Mesenchymal stem cell (in vitro differentiated cells and primary cell): ENCODE results near the gene CTBP2.
"Not testable (repeated sequence)": the region's sequence is repeated elsewhere in the genome, so short reads cannot be mapped to it uniquely, and the experiment has no call there.

Source experiments
- DNase-seq: peaks from one replicate; pipeline ENCODE4 v3.0.0-alpha.2; 2013
- H2AFZ ChIP-seq: one replicate; pipeline ENCODE4 v1.6.1; 2013; ENCODE audit warnings: low read depth, mild to moderate bottlenecking, control low read depth, inconsistent platforms, low read length, moderate library complexity
- H2AK5ac ChIP-seq: 2 replicates; pipeline ENCODE4 v1.6.1; 2013; ENCODE audit warnings: low read length, moderate library complexity, mild to moderate bottlenecking, inconsistent platforms; ENCODE audit not compliant: severe bottlenecking
- H2BK120ac ChIP-seq: one replicate; pipeline ENCODE4 v1.6.1; 2013; ENCODE audit warnings: low read depth, mild to moderate bottlenecking, inconsistent platforms, low read length, moderate library complexity
- H2BK12ac ChIP-seq, 2 experiments: one replicate each; pipeline ENCODE4 v1.6.1; 2013; ENCODE audit warnings: inconsistent platforms in 2 of 2, low read length in 2 of 2, mild to moderate bottlenecking in 2 of 2, moderate library complexity in 2 of 2, control low read depth in 1 of 2
- H2BK15ac ChIP-seq: one replicate; pipeline ENCODE4 v1.6.1; 2013; ENCODE audit warnings: mild to moderate bottlenecking, low read depth, inconsistent platforms; ENCODE audit not compliant: poor library complexity, severe bottlenecking
- H2BK5ac ChIP-seq: 2 replicates; pipeline ENCODE4 v1.6.1; 2013; ENCODE audit warnings: low read depth, mild to moderate bottlenecking, low read length, control low read depth, inconsistent platforms; ENCODE audit not compliant: poor library complexity, severe bottlenecking
- H3K14ac ChIP-seq, 2 experiments: one replicate each; pipeline ENCODE4 v1.6.1; 2013; ENCODE audit warnings: inconsistent platforms in 2 of 2, low read length in 2 of 2, control low read depth in 1 of 2, mild to moderate bottlenecking in 1 of 2, moderate library complexity in 1 of 2
- H3K18ac ChIP-seq, 2 experiments: one replicate each; pipeline ENCODE4 v1.6.1; 2013; ENCODE audit warnings: inconsistent platforms in 2 of 2, low read length in 2 of 2, control low read depth in 1 of 2, low read depth in 1 of 2, mild to moderate bottlenecking in 1 of 2
- H3K23ac ChIP-seq, 2 experiments: one replicate each; pipeline ENCODE4 v1.6.1; 2013; ENCODE audit warnings: inconsistent platforms in 2 of 2, low read length in 2 of 2, mild to moderate bottlenecking in 2 of 2, moderate library complexity in 2 of 2, control low read depth in 1 of 2
- H3K27ac ChIP-seq: 2 replicates; pipeline ENCODE4 v1.5.1; 2013; ENCODE audit warnings: mild to moderate bottlenecking, moderate library complexity, low read length, control low read depth, inconsistent platforms; ENCODE audit not compliant: poor library complexity, severe bottlenecking
- H3K27me3 ChIP-seq, 2 experiments: 2 replicates each; pipeline versions ENCODE4 v1.6.1 to v1.7.0; 2013; ENCODE audit warnings: low read length in 2 of 2, mild to moderate bottlenecking in 2 of 2, moderate library complexity in 2 of 2, control low read depth in 1 of 2, inconsistent platforms in 1 of 2; ENCODE audit not compliant: control insufficient read depth in 1 of 2, insufficient read depth in 1 of 2
- H3K36me3 ChIP-seq, 2 experiments: 2 replicates each; pipeline versions ENCODE4 v1.6.1 to v1.7.0; 2013; ENCODE audit warnings: low read length in 2 of 2, control low read depth in 1 of 2, inconsistent platforms in 1 of 2, low read depth in 1 of 2, mild to moderate bottlenecking in 1 of 2; ENCODE audit not compliant: insufficient read depth in 2 of 2, control insufficient read depth in 1 of 2
- H3K4ac ChIP-seq, 2 experiments: one replicate each; pipeline ENCODE4 v1.6.1; 2013; ENCODE audit warnings: inconsistent platforms in 2 of 2, low read length in 2 of 2, mild to moderate bottlenecking in 2 of 2, moderate library complexity in 2 of 2, control low read depth in 1 of 2, low read depth in 1 of 2
- H3K4me1 ChIP-seq: 2 replicates; pipeline ENCODE4 v1.6.1; 2013; ENCODE audit warnings: low read depth, low read length, control low read depth; ENCODE audit not compliant: control insufficient read depth, insufficient read depth
- H3K4me2 ChIP-seq: 2 replicates; pipeline ENCODE4 v1.6.1; 2013; ENCODE audit warnings: low read length, mild to moderate bottlenecking, inconsistent platforms; ENCODE audit not compliant: poor library complexity, severe bottlenecking
- H3K4me3 ChIP-seq, 2 experiments: 2 replicates each; pipeline versions ENCODE4 v1.5.1 to v1.7.0; 2013; ENCODE audit warnings: low read length in 2 of 2, mild to moderate bottlenecking in 2 of 2, control low read depth in 1 of 2, low read depth in 1 of 2; ENCODE audit not compliant: insufficient read depth in 1 of 2
- H3K79me1 ChIP-seq: replicated peaks from 2 replicates; pipeline ENCODE4 v1.6.1; 2013; ENCODE audit warnings: mild to moderate bottlenecking, control low read depth, low read length, inconsistent platforms; ENCODE audit not compliant: poor library complexity, severe bottlenecking
- H3K9ac ChIP-seq: 2 replicates; pipeline ENCODE4 v1.7.0; 2013; ENCODE audit warnings: mild to moderate bottlenecking, low read length, moderate library complexity
- H3K9me3 ChIP-seq: 2 replicates; pipeline ENCODE4 v1.7.0; 2013; ENCODE audit warnings: mild to moderate bottlenecking, low read length; ENCODE audit not compliant: control insufficient read depth
- H4K8ac ChIP-seq: one replicate; pipeline ENCODE4 v1.6.1; 2013; ENCODE audit warnings: inconsistent platforms, mild to moderate bottlenecking, low read length, moderate library complexity
- H4K91ac ChIP-seq: one replicate; pipeline ENCODE4 v1.6.1; 2013; ENCODE audit warnings: mild to moderate bottlenecking, low read length, inconsistent platforms
- WGBS: methylation state at CpG from one replicate; pipeline ENCODE4 v1.1.7; 2013; ENCODE audit warnings: mixed read lengths; 5-methylcytosine and 5-hydroxymethylcytosine counted together

CTBP2 gene

GRCh38 chr10:125060026-125060425, 100.3 kb downstream of the CTBP2 start:
- peak overlapping the region; percentile 31 for H3K9ac ChIP-seq
- peak; percentile 45 for DNase-seq
- H2BK12ac ChIP-seq: no peak overlapping the region
- H3K4me2 ChIP-seq: peak overlapping the region; percentile 51
- peak overlapping the region; percentile 93 for H3K27ac ChIP-seq
- no peak overlapping the region for H2AFZ ChIP-seq
- peaks cover 16% of the 10 kb centered on the region for H3K79me1 ChIP-seq
- 80% methylated on average over 7 of the region's 10 CpGs for WGBS
- H2BK15ac ChIP-seq: no peak overlapping the region
- peak overlapping the region in 1 of 2 experiments; percentile 18 for H3K4ac ChIP-seq
- H2AK5ac ChIP-seq: peak overlapping the region; percentile 75
- H3K27me3 ChIP-seq: no peaks in the 10 kb centered on the region
- no peak overlapping the region for H4K8ac ChIP-seq
- no peak overlapping the region for H4K91ac ChIP-seq
- no peak overlapping the region for H3K18ac ChIP-seq
- H3K14ac ChIP-seq: peak overlapping the region in 1 of 2 experiments; percentile 13
- H3K23ac ChIP-seq: no peak overlapping the region
- H3K36me3 ChIP-seq: peaks cover 0 to 8% of the 10 kb centered on the region in 2 experiments
- H3K4me1 ChIP-seq: peaks cover 59% of the 10 kb centered on the region
- no peaks in the 10 kb centered on the region for H3K9me3 ChIP-seq
- H3K4me3 ChIP-seq: peak overlapping the region in 1 of 2 experiments; percentile 19
- no peak overlapping the region for H2BK120ac ChIP-seq
- no peak overlapping the region for H2BK5ac ChIP-seq

- Histone ChIP-seq H3K27ac (peak overlapping the region; percentile 93), H3K79me1 (peaks cover 16% of the 10 kb centered on the region), H3K4me1 (peaks cover 58% of the 10 kb centered on the region)
- H2AFZ ChIP-seq, H3K27me3 ChIP-seq, DNase-seq, H4K91ac ChIP-seq, H2BK15ac ChIP-seq, H3K4ac ChIP-seq, H3K4me2 ChIP-seq, H2BK12ac ChIP-seq, H3K36me3 ChIP-seq, H3K9me3 ChIP-seq, H3K4me3 ChIP-seq, H2AK5ac ChIP-seq, H3K9ac ChIP-seq, H3K23ac ChIP-seq, H2BK5ac ChIP-seq, H2BK120ac ChIP-seq, H4K8ac ChIP-seq, H3K18ac ChIP-seq, H3K14ac ChIP-seq: not testable (repeated sequence)
- WGBS: 95% methylated on average over 6 of the region's 8 CpGs
Measured at GRCh38 chr10:125059348-125059747, 101.0 kb downstream of the CTBP2 start.

GRCh38 chr10:125057158-125058001, 103.0 kb downstream of the CTBP2 start:
- peak overlapping the region; percentile 56 for H2BK120ac ChIP-seq
- H3K9ac ChIP-seq: peak overlapping the region; percentile 76
- peaks cover 3 to 23% of the 10 kb centered on the region in 2 experiments for H3K36me3 ChIP-seq
- peak overlapping the region in 1 of 2 experiments; percentile 62 for H3K4me3 ChIP-seq
- H4K91ac ChIP-seq: peak overlapping the region; percentile 14
- no peak overlapping the region for H2AFZ ChIP-seq
- H3K14ac ChIP-seq: no peak overlapping the region
- H3K23ac ChIP-seq: peak overlapping the region in 1 of 2 experiments; percentile 79
- H3K18ac ChIP-seq: peak overlapping the region; percentile 71 to 94
- peak overlapping the region; percentile 10 for H3K27ac ChIP-seq
- H3K4ac ChIP-seq: peak overlapping the region in 1 of 2 experiments; percentile 77
- H2AK5ac ChIP-seq: peak overlapping the region; percentile 59
- peak overlapping the region; percentile 11 for H2BK5ac ChIP-seq
- peaks cover 49% of the 10 kb centered on the region for H3K4me1 ChIP-seq
- H3K79me1 ChIP-seq: peaks cover 31% of the 10 kb centered on the region
- H3K27me3 ChIP-seq: no peaks in the 10 kb centered on the region
- 2% methylated on average over 20 of the region's 20 CpGs for WGBS
- H2BK15ac ChIP-seq: no peak overlapping the region
- H4K8ac ChIP-seq: peak overlapping the region; percentile 33
- DNase-seq: peak; percentile 98
- H3K4me2 ChIP-seq: no peak overlapping the region
- H2BK12ac ChIP-seq: peak overlapping the region in 1 of 2 experiments; percentile 54
- no peaks in the 10 kb centered on the region for H3K9me3 ChIP-seq
